A549 (cell line): ENCODE results near the gene BCO2. TPM values are rescaled to one million over a fixed set of nuclear protein-coding genes. Genes with fewer than 3 reads are reported as not detected.

ENCODE experiments used
- ATAC-seq, 2 experiments: fragments of 200-7000 bp in 1 of 2; fragments of >200 bp in 1 of 2; cut with Nextera tagmentation in 1 of 2; cut with Tn5 transposase in 1 of 2; 3 replicates each; pipeline versions ENCODE4 v1.8.0 to v1.9.1; 2018 to 2020; ENCODE audit warnings: mild to moderate bottlenecking in 1 of 2, moderate library complexity in 1 of 2
- CTCF ChIA-PET: fragments of 300-600 bp; sonication (Branson Sonifier 250); formaldehyde crosslinking; extraction: SDS; loops from one replicate; lab custom pipeline; 2021; ENCODE audit warnings: antibody characterized with exemption, inconsistent platforms; lab: Yijun Ruan, JAX
- POLR2A ChIA-PET: fragments of 350-600 bp; formaldehyde crosslinking; extraction: SDS; loops from one replicate; lab custom pipeline; 2021; ENCODE audit warnings: antibody characterized with exemption, inconsistent platforms; lab: Yijun Ruan, JAX
- DNase-seq, 2 experiments: peaks; one replicate each; pipeline versions ENCODE4 v3.0.0 to v3.0.0-alpha.2; 2011 to 2016; ENCODE audit warnings: low read depth in 1 of 2, low spot score in 1 of 2
- FAIRE-seq: peaks from 2 replicates; lab custom pipeline; 2011; peaks lifted over from hg19 to GRCh38; lab: Jason Lieb, UNC
- H3K27ac ChIP-seq, 2 experiments: fragments of >200 bp; sonication (Bioruptor Twin); formaldehyde crosslinking; 3 replicates each; pipeline ENCODE4 v1.5.1; 2016 to 2017
- H3K4me1 ChIP-seq: fragments of >200 bp; sonication (Bioruptor Twin); formaldehyde crosslinking; 3 replicates; pipeline ENCODE4 v1.6.1; 2016
- H3K4me2 ChIP-seq: fragments of >200 bp; sonication (Bioruptor Twin); formaldehyde crosslinking; 3 replicates; pipeline ENCODE4 v1.6.1; 2016
- H3K4me3 ChIP-seq: fragments of >200 bp; sonication (Bioruptor Twin); formaldehyde crosslinking; 3 replicates; pipeline ENCODE4 v1.5.1; 2016
- H3K9me3 ChIP-seq: fragments of >200 bp; sonication (Bioruptor Twin); formaldehyde crosslinking; 3 replicates; pipeline ENCODE4 v1.6.1; 2016
- CEBPB ChIP-seq, 2 experiments: fragments of >200 bp in 1 of 2; sonication (Bioruptor Twin) in 1 of 2; formaldehyde crosslinking in 1 of 2; IDR thresholded peaks; 2 replicates each; pipeline ENCODE4 v1.6.1; 2012 to 2016
- FOSL2 ChIP-seq, 2 experiments: fragments of 450-650 bp in 1 of 2; fragments of >200 bp in 1 of 2; sonication (Bioruptor Twin) in 1 of 2; formaldehyde crosslinking; IDR thresholded peaks; 2 replicates each; pipeline versions ENCODE4 v1.5.0 to v1.6.1; 2016 to 2020; ENCODE audit warnings: mild to moderate bottlenecking in 1 of 2, moderate library complexity in 1 of 2
- HEYL ChIP-seq: fragments of 250-450 bp; sonication (Bioruptor Pico); IDR thresholded peaks from 2 replicates; pipeline ENCODE4 v1.8.0; 2021; ENCODE audit warnings: mild to moderate bottlenecking, moderate library complexity
- HOXB13 ChIP-seq: fragments of 250-450 bp; sonication (Bioruptor Pico); IDR thresholded peaks from 2 replicates; pipeline ENCODE4 v1.5.0; 2020; ENCODE audit warnings: low read depth, mild to moderate bottlenecking, moderate library complexity
- MAZ ChIP-seq: fragments of 150-350 bp; IDR thresholded peaks from 2 replicates; pipeline ENCODE4 v1.6.1; 2014; ENCODE audit warnings: antibody characterized with exemption, low read depth, low read length, borderline replicate concordance
- NPAS2 ChIP-seq: fragments of 250-450 bp; sonication (Bioruptor Pico); IDR thresholded peaks from 2 replicates; pipeline ENCODE4 v1.8.0; 2022; ENCODE audit warnings: mild to moderate bottlenecking, moderate library complexity, borderline replicate concordance
- PHF8 ChIP-seq: fragments of 200-600 bp; sonication (generic); IDR thresholded peaks from 2 replicates; pipeline ENCODE4 v1.6.1; 2016; ENCODE audit warnings: low read depth, mild to moderate bottlenecking, antibody characterized with exemption, moderate library complexity, borderline replicate concordance
- SREBF2 ChIP-seq: fragments of 450-650 bp; IDR thresholded peaks from 2 replicates; pipeline ENCODE4 v1.6.1; 2014; ENCODE audit warnings: mild to moderate bottlenecking, moderate library complexity
- TFCP2L1 ChIP-seq: fragments of 250-450 bp; sonication (Bioruptor Pico); IDR thresholded peaks from 2 replicates; pipeline ENCODE4 v1.5.0; 2021; ENCODE audit warnings: mild to moderate bottlenecking
- TP53 ChIP-seq: fragments of 250-450 bp; sonication (Bioruptor Pico); IDR thresholded peaks from 2 replicates; pipeline ENCODE4 v1.5.0; 2021; ENCODE audit warnings: mild to moderate bottlenecking, moderate library complexity
- ZC3H11A ChIP-seq: fragments of 450-650 bp; IDR thresholded peaks from 2 replicates; pipeline ENCODE4 v1.6.1; 2014; ENCODE audit warnings: antibody characterized with exemption, mild to moderate bottlenecking
- ZFP36 ChIP-seq: fragments of 450-650 bp; IDR thresholded peaks from 2 replicates; pipeline ENCODE4 v1.6.1; 2014; ENCODE audit warnings: borderline replicate concordance; ENCODE audit not compliant: partially characterized antibody
- ZNF302 ChIP-seq: fragments of 250-450 bp; sonication (Bioruptor Pico); IDR thresholded peaks from 2 replicates; pipeline ENCODE4 v1.9.0; 2021; ENCODE audit warnings: inconsistent platforms, mild to moderate bottlenecking, moderate library complexity
- WGBS: methylation state at CpG from one replicate; pipeline ENCODE4 v1.1.6; 2017; ENCODE audit errors: missing lambda C conversion rate; 5-methylcytosine and 5-hydroxymethylcytosine counted together
- polyA plus RNA-seq, 4 experiments: library from polyadenylated mRNA; depleted of rRNA in 3 of 4; stranded (reverse); fragments of >200 nt; fragmentation: RNase III in 1 of 4; extraction: RNeasy Plus Mini Kit Qiagen cat#74134 plus additional on column Dnase treatment in 1 of 4; gene quantifications; 2 replicates in 3 of 4; 3 replicates in 1 of 4; pipeline ENCODE4 v1.2.3, GENCODE V29; 2011 to 2017
- TF ChIP-seq, protein P1 (sequence below): fragments of >200 bp; sonication (Bioruptor Twin); formaldehyde crosslinking; IDR thresholded peaks from 3 replicates; pipeline ENCODE4 v1.5.1; 2016
- TF ChIP-seq, protein P2 (sequence below): IDR thresholded peaks from 2 replicates; pipeline ENCODE4 v1.6.1; 2012; ENCODE audit warnings: low read depth, borderline replicate concordance
- TF ChIP-seq, protein P3 (sequence below): fragments of 450-650 bp; IDR thresholded peaks from 2 replicates; pipeline ENCODE4 v1.6.1; 2014; ENCODE audit warnings: antibody characterized with exemption
- TF ChIP-seq, protein P4 (sequence below): fragments of 200-600 bp; sonication (generic); IDR thresholded peaks from 2 replicates; pipeline ENCODE4 v1.6.1; 2016; ENCODE audit warnings: antibody characterized with exemption, mild to moderate bottlenecking, moderate library complexity
- TF ChIP-seq, protein P5 (sequence below): IDR thresholded peaks from 2 replicates; pipeline ENCODE4 v1.6.1; 2012

Gene BCO2
- polyA plus RNA-seq, 2 of the 4 experiments (the other 2 are of a cell fraction) = 1.3 to 1.9 TPM

DNA sequence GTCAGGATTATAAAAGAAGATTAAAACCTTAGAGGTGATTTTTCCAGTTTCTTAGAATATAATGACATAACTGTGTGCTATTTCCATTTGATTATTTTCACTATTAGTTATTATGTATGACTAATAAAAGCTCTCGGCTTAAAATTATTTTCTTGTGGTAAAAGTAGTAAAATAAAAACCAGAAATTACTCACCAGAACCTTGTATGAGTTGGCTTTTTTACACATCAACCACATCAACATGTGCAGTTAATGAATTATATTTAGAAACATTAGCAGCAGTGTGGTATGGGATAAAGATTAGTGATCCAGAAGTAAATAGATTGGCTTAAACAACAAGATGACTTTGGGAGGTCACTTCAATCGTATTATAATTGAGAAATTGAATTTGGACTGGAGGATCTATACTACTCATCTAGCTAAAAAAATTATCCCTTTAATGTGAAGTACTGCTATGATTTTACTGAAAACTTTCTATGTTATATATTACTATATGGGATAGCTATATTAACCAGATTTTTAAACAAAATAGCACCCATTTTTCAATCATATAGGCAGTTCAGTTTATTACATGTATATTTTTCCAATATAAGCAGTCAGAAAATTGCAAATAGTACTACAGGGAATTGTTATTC, 2.8 kb upstream of the BCO2 start:
- peaks cover 24% of the 10 kb centered on the region for H3K4me1 ChIP-seq
- TF ChIP-seq, protein P1, sequence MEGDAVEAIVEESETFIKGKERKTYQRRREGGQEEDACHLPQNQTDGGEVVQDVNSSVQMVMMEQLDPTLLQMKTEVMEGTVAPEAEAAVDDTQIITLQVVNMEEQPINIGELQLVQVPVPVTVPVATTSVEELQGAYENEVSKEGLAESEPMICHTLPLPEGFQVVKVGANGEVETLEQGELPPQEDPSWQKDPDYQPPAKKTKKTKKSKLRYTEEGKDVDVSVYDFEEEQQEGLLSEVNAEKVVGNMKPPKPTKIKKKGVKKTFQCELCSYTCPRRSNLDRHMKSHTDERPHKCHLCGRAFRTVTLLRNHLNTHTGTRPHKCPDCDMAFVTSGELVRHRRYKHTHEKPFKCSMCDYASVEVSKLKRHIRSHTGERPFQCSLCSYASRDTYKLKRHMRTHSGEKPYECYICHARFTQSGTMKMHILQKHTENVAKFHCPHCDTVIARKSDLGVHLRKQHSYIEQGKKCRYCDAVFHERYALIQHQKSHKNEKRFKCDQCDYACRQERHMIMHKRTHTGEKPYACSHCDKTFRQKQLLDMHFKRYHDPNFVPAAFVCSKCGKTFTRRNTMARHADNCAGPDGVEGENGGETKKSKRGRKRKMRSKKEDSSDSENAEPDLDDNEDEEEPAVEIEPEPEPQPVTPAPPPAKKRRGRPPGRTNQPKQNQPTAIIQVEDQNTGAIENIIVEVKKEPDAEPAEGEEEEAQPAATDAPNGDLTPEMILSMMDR = no peak
- TF ChIP-seq ZNF302 (CRISPR knock-in tag) = no peak
- TF ChIP-seq HEYL (CRISPR knock-in tag) = no peak
- no peak for TF ChIP-seq HOXB13 (CRISPR knock-in tag)
- no peak for TF ChIP-seq FOSL2 (IDR thresholded peaks at IDR 0.05)
- no peak for TF ChIP-seq FOSL2 (CRISPR knock-in tag; IDR thresholded peaks at IDR 0.05)
- TF ChIP-seq TP53 (CRISPR knock-in tag) = no peak
- no peak for TF ChIP-seq ZFP36
- TF ChIP-seq PHF8 = no peak
- TF ChIP-seq, all 56 proteins: peak for 0
- ChIA-PET CTCF (interaction anchor here (1.8 kb wide), 2 partner anchors 9 to 58 kb away, joined by 4 to 8 read pairs; no protein-coding TSS in a partner anchor), POLR2A (interaction anchor here (1.0 to 1.5 kb wide), 2 partner anchors 9 to 15 kb away, joined by 3 to 6 read pairs; partner anchors contain the start of gene IL18)
- no peak for DNase-seq
- 41% methylated on average over 2 of the region's 2 CpGs for WGBS
- ATAC-seq = no peak
- peak overlapping the region; percentile 43; the same call in 2 of the 3 replicates for H3K4me2 ChIP-seq
- no peak overlapping the region for H3K27ac ChIP-seq
- FAIRE-seq = no peak
- H3K4me3 ChIP-seq = no peak overlapping the region
- no peaks in the 10 kb centered on the region for H3K9me3 ChIP-seq

DNA sequence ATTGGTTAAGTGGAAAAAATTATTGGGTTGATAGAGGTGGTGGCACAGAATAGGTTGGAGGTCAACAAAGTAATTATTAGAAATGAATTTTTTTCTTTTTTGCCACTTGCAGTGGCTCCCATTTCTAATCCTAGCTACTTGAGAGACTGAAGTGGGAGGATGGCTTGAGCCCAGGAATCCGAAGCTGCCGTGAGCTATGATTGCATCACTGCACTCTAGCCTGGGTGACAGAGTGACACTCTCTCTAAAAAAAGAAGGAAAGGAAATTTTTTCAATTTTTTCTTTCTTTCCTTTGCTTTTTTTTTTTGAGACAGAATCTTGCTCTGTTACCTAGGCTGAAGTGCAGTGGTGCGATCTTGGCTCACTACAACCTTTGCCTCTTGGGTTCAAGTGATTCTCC, 2.2 kb upstream of the BCO2 start:
- Histone ChIP-seq H3K4me2 (peak overlapping the region; percentile 43), H3K9me3 (no peaks in the 10 kb centered on the region), H3K4me3 (no peak overlapping the region), H3K27ac (peak overlapping the region in 1 of 2 experiments; percentile 60; a peak in 3 of 6 replicates), H3K4me1 (peaks cover 24% of the 10 kb centered on the region)
- FAIRE-seq (no peak), ATAC-seq (no peak), DNase-seq (no peak)
- 45% methylated on average over 3 of the region's 3 CpGs for WGBS
- ChIA-PET CTCF (interaction anchor here (1.8 kb wide), 2 partner anchors 10 to 59 kb away, joined by 4 to 8 read pairs; no protein-coding TSS in a partner anchor), POLR2A (interaction anchor here (1.5 kb wide), 1 partner anchor 16 kb away, joined by 6 read pairs; no protein-coding TSS in a partner anchor)
- TF ChIP-seq, protein P2, sequence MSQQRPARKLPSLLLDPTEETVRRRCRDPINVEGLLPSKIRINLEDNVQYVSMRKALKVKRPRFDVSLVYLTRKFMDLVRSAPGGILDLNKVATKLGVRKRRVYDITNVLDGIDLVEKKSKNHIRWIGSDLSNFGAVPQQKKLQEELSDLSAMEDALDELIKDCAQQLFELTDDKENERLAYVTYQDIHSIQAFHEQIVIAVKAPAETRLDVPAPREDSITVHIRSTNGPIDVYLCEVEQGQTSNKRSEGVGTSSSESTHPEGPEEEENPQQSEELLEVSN = no peak
- TF ChIP-seq CEBPB (IDR thresholded peaks at IDR 0.05) (peak in 1 of 2 experiments; percentile 42; a peak in 1 of 4 replicates), ZC3H11A (no peak), TFCP2L1 (CRISPR knock-in tag) (no peak)
- TF ChIP-seq, protein P3, sequence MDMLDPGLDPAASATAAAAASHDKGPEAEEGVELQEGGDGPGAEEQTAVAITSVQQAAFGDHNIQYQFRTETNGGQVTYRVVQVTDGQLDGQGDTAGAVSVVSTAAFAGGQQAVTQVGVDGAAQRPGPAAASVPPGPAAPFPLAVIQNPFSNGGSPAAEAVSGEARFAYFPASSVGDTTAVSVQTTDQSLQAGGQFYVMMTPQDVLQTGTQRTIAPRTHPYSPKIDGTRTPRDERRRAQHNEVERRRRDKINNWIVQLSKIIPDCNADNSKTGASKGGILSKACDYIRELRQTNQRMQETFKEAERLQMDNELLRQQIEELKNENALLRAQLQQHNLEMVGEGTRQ = no peak

DNA sequence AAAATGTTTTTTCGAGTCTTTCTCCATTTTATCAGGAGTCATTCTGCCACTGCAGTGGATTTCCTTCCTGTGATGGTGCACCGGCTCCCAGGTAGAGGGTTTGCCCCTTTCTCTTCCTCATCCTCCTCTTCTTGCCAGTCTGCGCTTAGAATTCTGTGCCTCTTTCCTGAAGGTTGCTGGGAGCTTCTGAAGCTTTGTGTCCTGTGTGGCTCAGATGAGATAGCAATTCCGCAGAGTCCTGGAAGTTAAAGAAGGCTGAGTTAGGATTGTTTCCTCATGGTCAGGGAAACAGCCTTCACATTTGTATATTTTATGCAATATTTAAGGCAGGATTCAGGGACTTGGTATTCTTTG, 264 bp downstream of the BCO2 start:
- TF ChIP-seq, protein P4, sequence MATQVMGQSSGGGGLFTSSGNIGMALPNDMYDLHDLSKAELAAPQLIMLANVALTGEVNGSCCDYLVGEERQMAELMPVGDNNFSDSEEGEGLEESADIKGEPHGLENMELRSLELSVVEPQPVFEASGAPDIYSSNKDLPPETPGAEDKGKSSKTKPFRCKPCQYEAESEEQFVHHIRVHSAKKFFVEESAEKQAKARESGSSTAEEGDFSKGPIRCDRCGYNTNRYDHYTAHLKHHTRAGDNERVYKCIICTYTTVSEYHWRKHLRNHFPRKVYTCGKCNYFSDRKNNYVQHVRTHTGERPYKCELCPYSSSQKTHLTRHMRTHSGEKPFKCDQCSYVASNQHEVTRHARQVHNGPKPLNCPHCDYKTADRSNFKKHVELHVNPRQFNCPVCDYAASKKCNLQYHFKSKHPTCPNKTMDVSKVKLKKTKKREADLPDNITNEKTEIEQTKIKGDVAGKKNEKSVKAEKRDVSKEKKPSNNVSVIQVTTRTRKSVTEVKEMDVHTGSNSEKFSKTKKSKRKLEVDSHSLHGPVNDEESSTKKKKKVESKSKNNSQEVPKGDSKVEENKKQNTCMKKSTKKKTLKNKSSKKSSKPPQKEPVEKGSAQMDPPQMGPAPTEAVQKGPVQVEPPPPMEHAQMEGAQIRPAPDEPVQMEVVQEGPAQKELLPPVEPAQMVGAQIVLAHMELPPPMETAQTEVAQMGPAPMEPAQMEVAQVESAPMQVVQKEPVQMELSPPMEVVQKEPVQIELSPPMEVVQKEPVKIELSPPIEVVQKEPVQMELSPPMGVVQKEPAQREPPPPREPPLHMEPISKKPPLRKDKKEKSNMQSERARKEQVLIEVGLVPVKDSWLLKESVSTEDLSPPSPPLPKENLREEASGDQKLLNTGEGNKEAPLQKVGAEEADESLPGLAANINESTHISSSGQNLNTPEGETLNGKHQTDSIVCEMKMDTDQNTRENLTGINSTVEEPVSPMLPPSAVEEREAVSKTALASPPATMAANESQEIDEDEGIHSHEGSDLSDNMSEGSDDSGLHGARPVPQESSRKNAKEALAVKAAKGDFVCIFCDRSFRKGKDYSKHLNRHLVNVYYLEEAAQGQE = no peak
- TF ChIP-seq MAZ (no peak), NPAS2 (no peak), SREBF2 (no peak)
- TF ChIP-seq, protein P5, sequence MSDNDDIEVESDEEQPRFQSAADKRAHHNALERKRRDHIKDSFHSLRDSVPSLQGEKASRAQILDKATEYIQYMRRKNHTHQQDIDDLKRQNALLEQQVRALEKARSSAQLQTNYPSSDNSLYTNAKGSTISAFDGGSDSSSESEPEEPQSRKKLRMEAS = no peak
- ATAC-seq = peak in 1 of 2 experiments; percentile 69; a peak in 4 of 6 replicates
- ChIA-PET POLR2A (interaction anchor here (0.9 to 1.0 kb wide), 2 partner anchors 12 to 89 kb away, joined by 3 to 5 read pairs; partner anchors contain the start of genes IL18, SDHD and TIMM8B), CTCF (interaction anchor here (0.6 to 5.6 kb wide), 18 partner anchors 9 to 89 kb away, joined by 3 to 50 read pairs (median 4); partner anchors contain the start of genes SDHD, TEX12 and TIMM8B)
- no peak for FAIRE-seq
- Histone ChIP-seq H3K9me3 (no peaks in the 10 kb centered on the region), H3K4me1 (peaks cover 24% of the 10 kb centered on the region), H3K27ac (peak overlapping the region in 1 of 2 experiments; percentile 63; a peak in 2 of 6 replicates), H3K4me2 (peak overlapping the region; percentile 84), H3K4me3 (peak overlapping the region; percentile 46)
- 27% methylated on average over 4 of the region's 4 CpGs for WGBS
- DNase-seq = no peak
